ENCODE results near the gene CHORDC1. TPM values are rescaled to one million over a fixed set of nuclear protein-coding genes. Genes with fewer than 3 reads are reported as not detected.
"Not testable (repeated sequence)": the region's sequence is repeated elsewhere in the genome, so short reads cannot be mapped to it uniquely, and the experiment has no call there.

Gene CHORDC1
- total and polyA plus RNA-seq, 2 donors (not counting 3 experiments of a cell fraction or from before 2014, with no cell fraction given) = 30.3 to 56.8 TPM

DNA sequence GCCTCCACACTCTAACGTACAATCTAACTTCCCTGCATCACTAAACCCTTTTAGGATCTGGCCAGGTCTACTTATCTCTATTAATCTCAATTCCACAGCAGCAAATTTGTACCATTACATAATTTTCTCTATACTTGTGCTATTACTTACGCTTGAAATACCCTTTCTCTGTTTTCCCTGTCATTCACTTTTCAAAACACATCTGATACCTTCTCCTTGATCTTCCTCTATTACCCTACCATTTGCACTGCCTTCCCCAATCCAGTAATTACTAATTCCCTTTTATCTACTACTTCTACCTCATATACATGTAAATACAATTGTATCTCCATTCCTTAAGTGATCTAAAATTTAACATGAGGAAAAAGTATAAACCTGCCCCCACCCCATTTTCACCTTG is 14.0 kb downstream of the CHORDC1 start:
- Histone ChIP-seq H3K27ac (ENCODE audit: insufficient read depth, low read depth, low read length) (no peak overlapping the region), H3K27me3 (ENCODE audit: control insufficient read depth in 2 of 2, insufficient read depth in 2 of 2, low read length in 2 of 2) (no peaks in the 10 kb centered on the region), H3K9ac (replicated peaks; ENCODE audit: extremely low read depth, insufficient read depth, low read length) (no peak overlapping the region), H3K36me3 (ENCODE audit: control insufficient read depth in 2 of 2, extremely low read depth in 1 of 2, insufficient read depth in 2 of 2, low read length in 2 of 2) (peaks cover 2 to 24% of the 10 kb centered on the region in 2 experiments), H4K20me1 (replicated peaks; ENCODE audit: control insufficient read depth, extremely low read depth, insufficient read depth, low read length) (no peaks in the 10 kb centered on the region), H3K9me3 (replicated peaks; ENCODE audit: control insufficient read depth, insufficient read depth, low read length) (no peaks in the 10 kb centered on the region), H2AFZ (ENCODE audit: low read depth, low read length) (no peak overlapping the region), H3K4me2 (ENCODE audit: insufficient read depth, low read length) (no peak overlapping the region), H3K4me3 (replicated peaks in 1 of 3; ENCODE audit: insufficient read depth in 1 of 3, low read depth in 1 of 3, low read length in 3 of 3) (no peak overlapping the region), H3K4me1 (ENCODE audit: control insufficient read depth, extremely low read depth, insufficient read depth, low read length) (no peaks in the 10 kb centered on the region), H3K9me1 (replicated peaks; ENCODE audit: control insufficient read depth, extremely low read depth, insufficient read depth, low read length) (no peaks in the 10 kb centered on the region), H3K79me2 (ENCODE audit: control insufficient read depth, insufficient read depth, low read length) (peaks cover 32% of the 10 kb centered on the region)
- intact Hi-C loops (cut with micrococcal nuclease) (no loop called here), dilution Hi-C loops (cut with MboI; ENCODE audit: extremely low pct_ligation_motif_present, low sequenced_read_pairs) (no loop called here)
- TF ChIP-seq, protein P1, sequence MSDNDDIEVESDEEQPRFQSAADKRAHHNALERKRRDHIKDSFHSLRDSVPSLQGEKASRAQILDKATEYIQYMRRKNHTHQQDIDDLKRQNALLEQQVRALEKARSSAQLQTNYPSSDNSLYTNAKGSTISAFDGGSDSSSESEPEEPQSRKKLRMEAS (IDR thresholded peaks at IDR 0.05; ENCODE audit: insufficient read depth, insufficient read length) = no peak
- no peak for TF ChIP-seq JUN (IDR thresholded peaks at IDR 0.05; ENCODE audit: borderline replicate concordance, insufficient read depth, insufficient read length, low read depth)
- POLR2A ChIA-PET = no interaction called here
- no peak for DNase-seq (ENCODE audit: low read depth, low spot score)
- no TSS peak for BruUV-seq (replicated peaks)
- CTCF ChIA-PET = no interaction called here
- no peak for FAIRE-seq

DNA sequence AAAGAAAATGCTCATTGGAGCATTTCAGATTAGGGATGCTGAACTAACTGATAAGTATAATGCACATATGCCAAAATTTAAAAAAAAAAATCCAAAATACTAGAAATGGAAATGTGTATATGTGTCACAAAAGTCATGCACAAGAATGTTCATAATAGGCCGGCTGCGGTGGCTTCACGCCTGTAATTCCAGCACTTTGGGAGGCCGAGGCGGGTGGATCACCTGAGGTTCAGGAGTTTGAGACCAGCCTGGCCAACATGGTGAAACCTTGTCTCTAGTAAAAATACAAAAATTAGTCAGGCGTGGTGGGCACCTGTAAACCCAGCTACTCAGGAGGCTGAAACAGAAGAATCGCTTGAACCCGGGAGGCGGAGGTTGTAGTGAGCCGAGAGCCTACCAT is 14.9 kb downstream of the CHORDC1 start:
- FAIRE-seq; POLR2A ChIA-PET; DNase-seq (ENCODE audit: low read depth, low spot score); H4K20me1 ChIP-seq (replicated peaks; ENCODE audit: control insufficient read depth, extremely low read depth, insufficient read depth, low read length); H3K27me3 ChIP-seq (ENCODE audit: control insufficient read depth in 2 of 2, insufficient read depth in 2 of 2, low read length in 2 of 2); H3K9me1 ChIP-seq (replicated peaks; ENCODE audit: control insufficient read depth, extremely low read depth, insufficient read depth, low read length); BruUV-seq (replicated peaks); intact Hi-C loops (cut with micrococcal nuclease); H3K4me1 ChIP-seq (ENCODE audit: control insufficient read depth, extremely low read depth, insufficient read depth, low read length); H3K4me3 ChIP-seq (replicated peaks in 1 of 3; ENCODE audit: insufficient read depth in 1 of 3, low read depth in 1 of 3, low read length in 3 of 3); H3K27ac ChIP-seq (ENCODE audit: insufficient read depth, low read depth, low read length); H3K9me3 ChIP-seq (replicated peaks; ENCODE audit: control insufficient read depth, insufficient read depth, low read length); H3K4me2 ChIP-seq (ENCODE audit: insufficient read depth, low read length); dilution Hi-C loops (cut with MboI; ENCODE audit: extremely low pct_ligation_motif_present, low sequenced_read_pairs); H3K9ac ChIP-seq (replicated peaks; ENCODE audit: extremely low read depth, insufficient read depth, low read length); H2AFZ ChIP-seq (ENCODE audit: low read depth, low read length); CTCF ChIA-PET: not testable (repeated sequence)
- H3K36me3 ChIP-seq (ENCODE audit: control insufficient read depth in 2 of 2, extremely low read depth in 1 of 2, insufficient read depth in 2 of 2, low read length in 2 of 2) = peaks cover 2 to 22% of the 10 kb centered on the region in 2 experiments
- H3K79me2 ChIP-seq (ENCODE audit: control insufficient read depth, insufficient read depth, low read length) = peaks cover 24% of the 10 kb centered on the region

Data from endothelial cell of umbilical vein (primary cell).